Measurements from ENCODE around the gene GRPEL1.

DNA sequence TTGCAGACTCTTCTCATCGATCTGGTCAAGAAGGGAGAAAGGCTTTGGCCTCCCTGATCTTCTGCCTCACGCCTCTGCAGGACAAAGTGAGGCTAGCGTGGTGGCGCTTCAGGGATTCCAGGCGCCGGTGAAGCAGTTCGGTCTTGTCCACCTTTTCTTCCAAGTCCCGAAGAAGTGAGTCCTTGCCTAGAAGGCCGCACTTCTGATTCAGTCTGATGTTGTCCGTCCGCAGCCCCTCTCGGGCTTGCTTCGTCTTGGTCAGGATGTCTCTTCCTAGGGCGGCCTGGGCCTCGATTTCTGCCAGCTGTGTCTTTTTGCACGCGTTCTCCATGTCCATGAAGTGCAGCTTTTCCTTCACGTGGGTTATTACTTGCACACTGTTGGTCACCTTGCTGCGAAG is 26.6 kb downstream of the GRPEL1 start:
- TF ChIP-seq, protein P1, sequence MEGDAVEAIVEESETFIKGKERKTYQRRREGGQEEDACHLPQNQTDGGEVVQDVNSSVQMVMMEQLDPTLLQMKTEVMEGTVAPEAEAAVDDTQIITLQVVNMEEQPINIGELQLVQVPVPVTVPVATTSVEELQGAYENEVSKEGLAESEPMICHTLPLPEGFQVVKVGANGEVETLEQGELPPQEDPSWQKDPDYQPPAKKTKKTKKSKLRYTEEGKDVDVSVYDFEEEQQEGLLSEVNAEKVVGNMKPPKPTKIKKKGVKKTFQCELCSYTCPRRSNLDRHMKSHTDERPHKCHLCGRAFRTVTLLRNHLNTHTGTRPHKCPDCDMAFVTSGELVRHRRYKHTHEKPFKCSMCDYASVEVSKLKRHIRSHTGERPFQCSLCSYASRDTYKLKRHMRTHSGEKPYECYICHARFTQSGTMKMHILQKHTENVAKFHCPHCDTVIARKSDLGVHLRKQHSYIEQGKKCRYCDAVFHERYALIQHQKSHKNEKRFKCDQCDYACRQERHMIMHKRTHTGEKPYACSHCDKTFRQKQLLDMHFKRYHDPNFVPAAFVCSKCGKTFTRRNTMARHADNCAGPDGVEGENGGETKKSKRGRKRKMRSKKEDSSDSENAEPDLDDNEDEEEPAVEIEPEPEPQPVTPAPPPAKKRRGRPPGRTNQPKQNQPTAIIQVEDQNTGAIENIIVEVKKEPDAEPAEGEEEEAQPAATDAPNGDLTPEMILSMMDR (conservative IDR thresholded peaks at IDR 0.05 in 1 of 2, IDR thresholded peaks at IDR 0.05 in 1 of 2; ENCODE audit: low read depth in 1 of 2, low read length in 2 of 2): no peak
- TF ChIP-seq EZH2 (IDR thresholded peaks at IDR 0.05; ENCODE audit: low read length, missing control alignments): no peak

All from fibroblast of lung (primary cell).